GM12801 (cell line): ENCODE results near the gene PRICKLE2.

Experiments
- CTCF ChIP-seq: IDR thresholded peaks from one replicate; pipeline ENCODE4 v1.5.1; 2011; ENCODE audit warnings: control low read depth; ENCODE audit not compliant: insufficient read length; ENCODE audit errors: extremely low read depth

PRICKLE2 gene

GRCh38 chr3:64107190-64107589 lies 118.1 kb downstream of the PRICKLE2 start:
- TF ChIP-seq CTCF, result no peak

GRCh38 chr3:64105816-64106215 lies 119.5 kb downstream of the PRICKLE2 start:
- no peak for TF ChIP-seq CTCF

GRCh38 chr3:64104691-64105111 lies 120.6 kb downstream of the PRICKLE2 start:
- TF ChIP-seq CTCF, result no peak

GRCh38 chr3:64104006-64104405 lies 121.3 kb downstream of the PRICKLE2 start:
- TF ChIP-seq CTCF, result no peak

GRCh38 chr3:64103131-64103530 lies 122.1 kb downstream of the PRICKLE2 start:
- TF ChIP-seq CTCF, result no peak

GRCh38 chr3:64102147-64102546 lies 123.1 kb downstream of the PRICKLE2 start:
- TF ChIP-seq CTCF, result no peak

GRCh38 chr3:64099316-64099715 lies 126.0 kb downstream of the PRICKLE2 start:
- TF ChIP-seq CTCF, result no peak

- TF ChIP-seq CTCF, result no peak
These were observed 126.6 kb downstream of the PRICKLE2 start for GRCh38 chr3:64098670-64099069.
